CD1c-positive myeloid dendritic cell (primary cell): ENCODE data around the gene SIRPG.
A peak's percentile ranks its signal among the peaks of the same experiment; 100 is the strongest.
"Not testable (repeated sequence)": the region's sequence is repeated elsewhere in the genome, so short reads cannot be mapped to it uniquely, and the experiment has no call there.

Source experiments
- DNase-seq: peaks from one replicate; pipeline ENCODE4 v3.0.0-alpha.2; 2016; ENCODE audit errors: extremely low spot score

The SIRPG gene

DNA sequence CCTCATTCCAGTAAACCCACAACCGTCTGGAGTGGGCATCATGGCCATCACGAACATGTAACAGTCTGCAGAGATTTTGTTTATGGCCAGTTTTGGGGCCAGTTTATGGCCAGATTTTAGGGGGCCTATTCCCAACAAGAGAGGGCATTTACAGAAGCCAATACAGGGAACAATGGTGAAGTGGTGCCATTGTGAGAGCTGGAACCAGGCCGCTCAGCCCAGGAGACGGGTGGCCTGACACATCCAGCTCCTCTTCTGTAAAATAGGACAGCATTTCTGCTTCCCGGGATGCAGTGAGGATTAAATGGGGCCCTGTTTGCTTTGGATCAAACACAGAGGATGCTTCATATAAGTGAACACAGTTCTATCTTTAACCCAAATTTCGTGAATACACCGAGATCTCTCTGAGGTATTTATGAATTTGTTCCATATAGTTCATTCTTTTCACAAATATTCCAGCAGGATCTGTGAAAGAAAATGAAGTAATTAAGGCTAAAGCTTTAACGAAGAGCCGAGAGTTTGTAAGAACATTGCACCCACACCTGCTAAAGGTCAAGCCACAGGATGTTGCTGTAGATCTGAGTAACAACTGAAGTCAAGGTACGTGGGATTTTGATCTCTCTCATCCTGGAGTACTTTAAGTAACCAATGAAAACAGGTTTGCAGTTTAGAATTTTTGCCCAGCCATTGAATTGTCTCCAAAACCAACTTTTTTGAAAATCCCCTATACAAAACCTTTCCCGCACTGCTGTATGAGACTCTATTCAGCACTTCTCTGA lies 14.5 kb upstream of the SIRPG start:
- DNase-seq = no peak

DNA sequence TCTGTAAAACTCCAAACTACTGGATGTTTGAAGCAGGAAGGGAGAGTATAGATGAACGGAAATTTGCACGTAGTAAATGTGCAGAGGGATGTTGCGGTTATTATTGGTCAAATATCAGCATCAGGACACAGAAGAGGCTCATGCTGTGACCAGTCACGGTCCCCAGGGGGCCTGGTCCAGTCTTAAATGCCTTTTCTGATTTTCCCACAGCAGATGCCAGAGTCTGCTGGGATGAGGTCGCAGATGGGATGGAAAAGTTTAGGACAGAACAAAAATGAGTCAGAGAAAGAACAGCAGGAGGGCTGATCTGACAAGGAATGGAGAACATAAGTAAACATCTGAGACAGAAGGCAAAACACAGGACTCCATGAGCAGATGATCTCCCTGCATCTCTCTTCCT lies 11.7 kb upstream of the SIRPG start:
- DNase-seq = no peak

DNA sequence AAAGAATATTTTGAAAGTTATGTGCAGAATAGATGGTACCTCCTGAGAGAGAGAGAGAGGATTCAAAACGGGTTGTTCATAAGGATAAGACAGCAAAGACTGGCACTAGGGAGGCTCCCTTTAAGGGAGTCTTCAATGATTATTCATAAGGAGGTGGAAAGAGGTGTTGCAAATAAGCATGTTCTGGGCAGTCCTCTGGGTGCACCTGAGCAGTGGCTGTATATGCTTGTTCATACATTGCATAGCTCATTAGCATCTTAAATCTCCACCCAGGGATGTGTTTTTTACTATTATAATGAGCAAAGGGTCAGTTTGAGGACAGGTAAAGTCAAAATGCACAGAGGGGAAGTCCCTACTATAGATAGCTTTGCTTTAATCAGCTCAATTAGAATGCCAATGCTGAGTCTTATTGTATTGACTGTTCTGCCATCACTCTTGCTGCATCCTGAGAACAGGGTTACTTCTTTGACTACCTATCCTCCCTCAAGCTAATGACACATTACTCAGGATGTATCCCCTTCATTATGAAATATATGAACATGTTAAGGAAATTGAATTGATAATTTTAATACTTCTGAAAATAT lies 10.0 kb upstream of the SIRPG start:
- no peak for DNase-seq

DNA sequence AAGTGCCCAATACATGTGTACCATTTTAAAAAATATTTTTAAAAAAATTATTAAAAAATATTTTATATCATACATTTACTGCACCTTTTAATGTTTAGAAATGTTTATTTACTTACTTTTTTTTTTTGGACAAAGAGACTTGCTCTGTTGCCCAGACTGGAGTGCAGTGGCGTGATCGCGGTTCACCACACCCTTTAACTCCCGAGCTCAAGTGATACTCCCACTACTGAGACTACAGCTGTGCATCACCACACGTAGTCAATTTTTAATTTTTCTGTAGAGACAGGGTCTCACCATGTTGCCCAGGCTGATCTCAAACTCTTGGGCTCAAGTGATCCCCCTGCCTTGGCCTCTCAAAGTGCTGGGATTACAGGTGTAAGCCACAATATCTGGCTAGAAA lies 9.2 kb upstream of the SIRPG start:
- DNase-seq = no peak

DNA sequence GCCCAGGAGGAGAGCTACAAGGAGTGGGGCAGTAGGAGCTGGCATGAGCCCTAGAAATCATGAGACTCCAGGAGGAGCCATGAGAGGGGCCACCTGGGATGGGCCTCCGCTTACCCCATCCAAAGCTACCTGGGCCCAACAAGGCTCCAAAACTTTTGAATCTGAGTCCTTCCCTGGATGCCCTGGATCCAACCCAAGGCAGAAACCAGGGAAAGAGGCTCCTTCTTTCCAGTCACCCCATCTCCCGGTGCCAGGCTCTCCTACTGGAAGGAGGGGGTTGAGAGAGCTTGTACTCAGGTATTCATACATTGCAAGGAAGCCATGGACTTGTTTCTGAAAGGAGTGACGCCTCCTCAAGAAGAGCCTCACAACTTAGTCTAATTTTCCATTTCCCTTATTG lies 7.8 kb upstream of the SIRPG start:
- DNase-seq = no peak

DNA sequence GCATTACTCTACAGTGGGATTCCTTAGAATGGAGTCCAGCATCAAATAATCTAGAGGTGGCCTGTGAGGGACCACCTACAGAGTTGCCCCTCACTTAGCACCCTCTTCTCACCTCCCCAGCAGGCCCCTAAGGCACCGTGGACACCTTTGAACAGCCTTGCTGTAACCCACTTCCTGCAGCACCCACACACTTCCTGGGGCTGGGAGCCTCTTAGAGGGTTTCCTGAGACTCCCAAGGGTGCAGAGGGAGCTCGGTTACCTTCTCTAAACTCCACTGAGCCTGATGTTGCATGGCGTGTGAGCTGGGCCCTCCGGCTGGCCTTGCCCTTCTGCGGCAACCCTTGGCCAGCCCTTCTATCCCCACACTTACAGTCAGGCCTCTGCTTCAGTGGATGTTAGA lies 7.3 kb upstream of the SIRPG start:
- DNase-seq = no peak

DNA sequence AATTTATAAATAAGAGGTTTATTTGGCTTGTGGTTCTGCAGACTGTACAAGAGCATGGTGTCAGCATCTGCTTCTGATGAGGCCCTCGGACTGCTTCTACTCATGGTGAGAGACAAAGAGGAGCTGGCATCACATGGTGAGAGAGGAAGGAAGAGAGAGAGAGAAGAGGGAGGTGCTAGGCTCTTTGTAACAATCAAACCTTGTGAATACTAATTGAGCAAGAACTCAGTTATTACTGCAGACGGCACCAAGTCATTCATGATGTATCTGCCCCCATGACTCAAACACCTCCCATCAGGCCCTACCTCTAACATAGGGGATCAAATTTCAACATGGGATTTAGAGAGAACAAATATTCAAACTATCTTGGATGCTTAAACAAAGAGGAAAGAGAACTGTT lies 6.3 kb upstream of the SIRPG start:
- peak; percentile 19 for DNase-seq

DNA sequence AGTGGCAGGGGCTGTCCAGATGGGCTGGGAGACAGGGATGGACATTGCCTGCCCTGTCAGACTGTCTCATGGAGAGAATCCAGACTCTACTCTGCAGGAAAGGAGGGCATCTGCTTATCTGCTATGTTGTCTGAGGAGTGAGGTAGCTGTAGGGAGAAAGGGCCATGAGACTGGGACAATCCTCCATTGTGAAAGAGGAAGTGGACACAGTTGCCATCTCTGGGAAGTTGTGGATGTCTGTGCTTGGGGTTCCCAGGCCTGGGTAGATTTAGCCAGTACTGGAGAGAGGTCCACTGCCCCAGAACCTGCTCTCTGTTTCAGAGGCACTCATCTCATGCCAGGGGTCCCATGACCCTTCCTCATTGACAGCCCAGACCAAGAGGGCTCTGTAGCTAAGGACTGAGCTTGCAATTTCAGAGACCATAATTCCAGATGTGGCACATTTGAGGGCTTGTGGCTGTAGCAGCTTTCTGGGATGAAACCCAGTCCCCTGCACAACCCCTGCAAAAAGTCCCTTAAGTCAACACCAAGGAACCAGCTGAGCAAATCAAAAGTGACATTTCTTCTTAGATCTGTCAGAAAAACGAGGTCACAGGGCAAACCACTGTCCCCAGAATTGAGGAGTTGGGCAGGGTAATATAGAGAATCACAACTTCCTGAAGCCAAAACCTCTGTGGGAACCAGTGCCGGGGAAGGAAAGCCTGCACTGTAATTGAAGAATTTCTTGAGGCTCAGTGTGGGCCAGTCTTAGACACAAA lies 4.1 kb upstream of the SIRPG start:
- peak; percentile 46 for DNase-seq

DNA sequence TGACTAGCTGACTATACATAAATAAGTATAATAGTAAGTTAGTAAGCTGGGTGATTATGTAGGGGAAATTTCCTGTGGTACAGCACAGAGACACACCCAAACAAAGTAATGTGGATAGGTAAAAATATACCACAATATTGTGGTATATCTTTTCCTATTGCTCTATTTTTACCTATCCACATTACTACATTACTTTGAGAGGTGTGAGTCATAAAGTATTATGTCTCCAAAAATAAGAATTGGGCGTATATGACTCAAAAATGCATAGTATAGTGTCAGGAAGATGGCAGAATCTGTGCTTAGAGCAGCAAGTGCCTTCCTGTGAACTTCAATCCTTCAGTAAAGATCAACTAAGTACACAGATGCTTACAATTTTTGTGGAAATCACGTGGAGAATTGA lies 2.7 kb upstream of the SIRPG start:
- DNase-seq = no peak

DNA sequence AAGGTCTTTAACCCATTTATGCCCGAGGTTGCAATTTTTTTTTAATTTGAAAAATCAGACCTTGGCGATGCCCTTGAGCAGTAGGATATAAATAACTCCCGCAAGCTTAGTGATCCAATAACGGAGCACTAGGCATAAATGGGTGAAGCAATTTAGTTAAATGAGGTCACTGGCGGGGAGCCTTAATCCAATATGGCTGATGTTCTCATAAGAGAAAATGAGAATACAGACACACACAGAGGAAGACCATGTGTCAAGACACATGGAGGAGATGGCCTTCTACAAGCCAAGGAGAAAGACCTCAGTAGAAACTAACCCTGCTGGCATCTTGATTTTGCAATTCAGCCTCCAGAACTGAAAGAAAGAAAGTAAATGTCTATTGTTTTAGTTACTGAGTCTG lies 735 bp downstream of the SIRPG start:
- DNase-seq = no peak

DNA sequence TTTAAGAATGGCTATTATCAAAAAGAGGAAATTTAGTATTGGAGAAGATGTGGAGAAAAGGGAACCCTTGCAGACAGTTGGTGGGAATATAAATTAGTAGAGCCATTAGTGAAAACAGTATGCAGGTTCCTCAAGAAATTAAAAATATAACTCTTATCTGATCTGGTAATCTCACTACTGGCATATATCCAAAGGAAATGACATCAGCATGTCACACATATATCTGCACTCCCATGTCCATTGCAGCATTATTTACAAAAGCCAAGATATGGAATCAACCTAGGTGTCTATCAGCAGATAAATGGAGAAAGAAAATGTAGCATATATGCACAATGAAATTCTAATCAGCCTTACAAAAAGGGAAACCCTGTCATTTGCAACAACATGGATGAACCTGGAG lies 2.6 kb downstream of the SIRPG start:
- DNase-seq = peak; percentile 11

DNA sequence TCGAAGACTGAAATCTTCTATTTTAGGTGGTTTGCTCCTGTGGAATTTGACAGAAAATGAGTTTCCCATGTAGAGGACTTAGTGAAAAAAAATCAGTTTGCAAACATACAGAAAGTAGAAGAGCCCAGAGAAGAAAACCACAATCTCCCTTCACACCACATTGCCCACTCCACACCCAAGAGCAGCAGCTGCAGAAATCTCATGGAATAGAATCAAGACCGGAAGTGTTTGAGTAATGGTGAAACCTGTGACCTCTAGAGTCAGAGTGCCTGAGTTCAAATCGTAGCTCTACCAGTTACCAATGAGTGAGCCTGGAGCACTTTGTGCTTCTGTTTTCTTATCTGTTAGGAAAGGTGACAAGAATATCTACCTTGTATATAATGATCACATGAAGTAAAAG lies 4.6 kb downstream of the SIRPG start:
- no peak for DNase-seq

DNA sequence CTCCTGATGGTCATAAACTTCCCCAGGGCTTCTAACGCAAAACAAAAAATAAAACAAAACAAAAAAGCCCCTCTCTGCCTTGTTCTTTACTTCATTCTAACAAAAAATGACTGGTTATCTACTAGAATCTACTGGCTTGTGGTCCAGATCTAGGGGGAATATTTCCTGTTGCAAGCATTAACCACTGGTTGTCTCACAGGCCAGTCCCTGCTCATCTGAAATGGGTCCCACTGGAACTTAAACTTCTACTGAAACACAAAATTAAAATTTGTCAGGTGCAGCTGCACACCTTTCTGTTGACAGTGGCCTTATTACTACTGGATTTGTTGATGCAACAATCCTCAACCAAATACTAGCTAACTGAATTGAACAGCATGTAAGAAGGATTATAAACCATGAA lies 5.5 kb downstream of the SIRPG start:
- no peak for DNase-seq

DNA sequence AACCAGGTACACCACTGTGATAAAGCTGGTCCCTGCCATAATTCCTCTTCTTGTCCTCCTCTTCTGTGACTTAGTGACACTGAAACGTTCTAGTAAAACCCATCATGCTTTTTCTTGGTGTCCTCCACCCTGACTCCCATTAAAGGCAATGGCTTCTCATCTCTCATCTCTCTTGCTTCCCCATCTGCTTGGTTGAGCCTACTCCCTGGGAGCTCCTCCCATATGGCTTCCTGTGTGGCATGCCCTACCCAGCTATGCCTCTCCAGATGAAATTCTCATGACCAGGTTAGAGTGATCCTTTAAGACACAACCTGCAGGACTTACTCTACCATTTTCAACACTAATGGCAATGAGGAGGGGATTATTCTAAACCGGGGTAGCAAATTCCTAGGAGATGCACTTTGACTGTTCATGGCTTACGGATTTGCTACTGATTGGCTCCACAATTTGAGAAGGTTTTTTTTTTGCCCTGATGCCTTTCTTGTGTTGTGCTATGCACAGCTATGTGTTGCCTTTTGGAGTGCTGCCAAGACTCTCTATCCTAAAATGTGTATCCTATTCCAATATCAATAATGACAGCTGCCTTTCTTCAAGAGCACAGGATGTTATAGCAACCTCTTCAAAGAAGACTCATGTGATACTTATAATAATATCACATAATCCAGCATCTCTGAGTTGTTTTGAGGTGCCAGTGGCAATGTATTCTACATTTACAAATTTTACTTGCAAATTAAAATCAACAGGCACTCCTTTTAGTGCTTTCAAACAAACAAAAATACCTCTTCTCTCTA lies 6.1 kb downstream of the SIRPG start:
- DNase-seq = no peak

DNA sequence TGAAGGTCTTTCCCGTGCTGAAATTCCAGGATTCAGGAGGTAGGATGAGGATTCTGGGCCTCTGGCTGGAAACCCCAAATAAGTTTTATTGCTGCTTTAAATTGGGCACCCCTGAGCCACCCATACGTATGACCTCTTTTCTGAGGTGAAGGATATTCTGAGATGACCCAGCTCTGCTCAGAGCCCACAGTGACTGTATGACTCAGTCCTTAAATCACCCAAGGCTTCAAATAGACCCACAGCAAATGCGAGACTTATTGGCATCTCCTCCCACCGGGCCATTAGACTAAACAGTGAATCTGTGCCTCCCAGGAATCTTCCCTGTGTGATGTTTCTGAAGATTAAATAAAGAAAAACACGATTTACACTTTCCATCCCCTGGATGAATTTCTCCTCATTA lies 9.5 kb downstream of the SIRPG start:
- DNase-seq = no peak

DNA sequence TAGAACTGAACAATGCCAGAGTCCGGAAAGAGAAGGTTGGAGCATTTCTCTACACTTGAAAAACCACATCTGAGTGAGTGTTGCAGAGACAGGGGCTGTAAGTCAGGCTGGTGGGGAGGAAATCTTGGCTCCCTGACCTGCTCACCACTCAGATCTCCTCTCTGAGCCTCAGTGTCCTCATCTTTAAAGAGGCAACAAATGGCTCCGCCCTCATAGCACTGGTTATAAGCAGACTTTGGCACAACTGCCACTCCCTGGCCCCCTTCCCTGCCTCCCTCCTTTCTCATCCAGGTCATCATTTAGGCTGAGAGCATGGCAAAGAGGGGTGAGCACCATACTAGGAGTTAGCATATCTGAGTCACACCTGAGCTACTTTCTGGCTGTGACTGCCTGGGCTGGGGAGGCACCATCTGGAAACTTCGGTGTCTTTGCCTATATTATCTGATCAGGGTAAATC lies 10.6 kb downstream of the SIRPG start:
- no peak for DNase-seq

DNA sequence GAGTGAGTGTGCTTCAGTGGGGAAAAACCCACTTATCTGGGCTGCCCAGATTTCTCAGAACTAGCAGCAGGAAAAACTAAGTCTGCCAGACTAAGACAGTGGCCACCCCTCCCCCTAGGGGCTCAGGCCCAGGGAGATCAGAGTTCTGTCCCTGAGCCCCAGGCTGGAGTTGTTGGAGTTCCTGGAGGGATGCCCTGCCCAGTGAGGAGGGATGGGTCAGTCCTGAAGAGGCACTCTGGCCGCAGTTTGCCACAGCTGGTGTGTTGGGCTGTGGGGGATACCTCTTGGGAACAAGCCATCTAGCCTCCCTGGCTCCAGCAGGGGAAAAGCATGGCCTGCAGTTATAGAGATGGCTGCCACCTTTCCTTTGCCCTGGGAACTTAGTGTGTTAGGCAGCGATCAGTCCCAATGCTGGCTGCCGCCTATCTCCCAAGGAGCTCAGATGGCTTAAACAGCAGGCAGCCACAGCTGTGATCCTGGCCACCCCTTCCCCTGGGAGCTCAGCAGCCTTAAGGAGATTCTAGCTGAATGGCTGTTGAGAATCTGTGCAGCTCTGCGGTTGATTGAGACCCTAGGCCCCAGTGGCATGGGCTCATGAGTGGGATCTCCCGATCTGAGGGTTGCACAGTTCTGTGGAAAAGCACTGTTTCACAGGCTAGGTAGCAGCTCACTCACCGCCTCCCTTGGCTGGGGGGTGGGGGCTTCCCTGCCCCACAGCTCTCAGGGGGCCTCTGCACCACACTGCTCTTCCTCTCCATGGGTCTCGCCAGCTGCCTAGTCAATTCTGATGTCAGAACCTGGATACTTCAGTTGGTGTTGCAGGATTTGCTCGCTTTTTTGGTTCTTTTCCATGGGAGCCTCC lies 13.2 kb downstream of the SIRPG start:
- no peak for DNase-seq

DNA sequence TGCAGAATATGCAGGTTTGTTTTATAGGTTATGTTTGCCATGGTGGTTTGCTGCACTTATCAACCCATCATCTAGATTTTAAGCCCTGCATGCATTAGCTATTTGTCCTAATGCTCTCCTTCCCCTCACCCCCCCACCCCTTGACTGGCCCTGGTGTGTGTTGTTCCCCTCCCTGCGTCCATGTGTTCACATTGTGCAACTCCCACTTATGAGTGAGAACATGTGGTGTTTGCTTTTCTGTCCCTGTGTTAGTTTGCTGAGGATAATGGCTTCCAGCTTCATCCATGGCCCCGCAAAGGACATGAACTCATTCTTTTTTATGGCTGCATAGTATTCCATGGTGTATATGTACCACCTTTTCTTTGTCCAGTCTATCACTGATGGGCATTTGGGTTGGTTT lies 18.9 kb downstream of the SIRPG start:
- DNase-seq = not testable (repeated sequence)

DNA sequence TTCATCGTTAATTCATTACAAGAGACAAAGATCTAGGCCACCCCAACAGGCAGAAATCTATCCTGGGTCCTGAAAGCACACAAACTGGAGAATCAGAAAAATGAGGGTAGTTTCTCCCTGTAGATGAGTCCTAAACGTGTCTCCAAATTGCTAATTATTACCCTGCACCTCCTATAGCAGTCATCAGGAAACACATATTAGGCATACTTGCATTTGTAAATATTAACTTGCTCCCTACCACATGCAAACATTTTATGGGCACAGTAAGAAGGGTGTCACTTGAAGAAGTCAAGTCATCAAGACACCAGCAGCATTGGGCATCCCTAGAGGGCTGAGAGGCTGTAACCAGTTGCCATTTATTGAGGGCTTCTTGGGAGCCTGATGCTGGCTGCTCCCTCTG lies 19.8 kb downstream of the SIRPG start:
- no peak for DNase-seq

DNA sequence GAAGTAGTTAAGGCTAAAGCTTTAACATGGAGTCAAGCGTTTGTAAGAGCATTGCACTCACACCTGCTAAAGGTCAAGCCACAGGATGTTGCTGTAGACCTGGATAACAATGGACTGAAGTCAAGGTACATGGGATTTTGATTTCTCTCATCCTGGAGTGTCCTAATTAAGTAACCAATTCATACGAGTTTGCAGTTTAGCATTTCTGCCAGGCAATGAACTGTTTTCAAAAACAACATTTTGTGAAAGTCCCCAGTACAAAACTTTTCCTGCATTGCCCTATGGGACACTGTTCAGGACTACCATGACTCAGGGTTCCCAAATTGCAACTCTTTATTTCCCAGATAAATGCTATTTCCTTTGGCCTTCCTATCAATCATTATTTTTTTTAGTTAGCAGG lies 20.4 kb downstream of the SIRPG start:
- DNase-seq = no peak

DNA sequence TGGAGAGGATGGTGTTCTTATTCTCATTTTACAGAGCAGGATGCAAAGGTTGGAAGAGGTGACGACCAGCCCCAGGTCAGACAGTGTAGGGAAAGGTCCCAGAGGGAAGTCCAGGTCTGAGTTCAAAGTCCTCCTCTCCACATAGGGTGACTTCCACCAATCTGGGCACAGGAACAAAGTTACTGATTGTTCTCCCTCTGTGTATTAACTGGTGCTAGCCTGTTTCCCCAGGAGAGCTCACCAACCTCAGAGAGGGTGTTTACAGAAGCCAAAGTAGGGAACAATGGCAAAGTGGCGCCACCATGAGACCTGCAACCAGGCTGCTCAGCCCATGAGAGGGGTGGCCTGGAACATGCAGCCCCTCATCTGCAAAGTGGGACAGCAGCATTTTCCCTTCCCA lies 21.0 kb downstream of the SIRPG start:
- DNase-seq = no peak
